GM19239 (cell line): ENCODE data around the gene RORB.

Experiments
- DNase-seq: peaks from one replicate; pipeline ENCODE4 v3.0.0; 2011; ENCODE audit warnings: low spot score; ENCODE audit not compliant: insufficient read length
- FAIRE-seq: peaks from 2 replicates; lab custom pipeline; 2011; peaks lifted over from hg19 to GRCh38; lab: Jason Lieb, UNC

Gene RORB

GRCh38 chr9:74683322-74683721 lies 186.2 kb downstream of the RORB start:
- no peak for DNase-seq
- FAIRE-seq = no peak

- no peak for FAIRE-seq
- no peak for DNase-seq
Measured at GRCh38 chr9:74691058-74691457, 193.9 kb downstream of the RORB start.

GRCh38 chr9:74696520-74696919 lies 199.4 kb downstream of the RORB start:
- no peak for FAIRE-seq

DNA sequence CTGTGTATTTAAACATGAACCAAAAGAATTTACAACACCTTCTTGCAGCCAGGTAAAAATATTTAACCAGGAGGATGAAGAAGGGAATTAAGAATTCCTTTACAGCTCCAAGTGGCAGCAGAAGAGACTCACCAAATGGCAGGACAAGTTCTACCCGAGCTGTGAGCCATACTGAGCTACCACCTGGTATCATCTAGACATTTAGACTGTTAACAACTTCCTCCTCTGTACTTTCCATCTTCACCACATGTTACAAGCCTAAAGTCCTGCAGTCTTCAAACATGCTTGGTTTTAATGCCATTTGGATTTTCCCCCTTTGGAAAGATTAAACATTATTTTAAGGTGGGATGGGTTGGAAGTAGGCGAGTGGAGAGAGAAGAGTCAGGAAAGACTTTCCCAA lies 200.4 kb downstream of the RORB start:
- no peak for FAIRE-seq
- DNase-seq = no peak

More at GRCh38 chr9:74696520-74696919, 199.4 kb downstream of the RORB start:
- DNase-seq = no peak

- FAIRE-seq (no peak), DNase-seq (no peak)
Measured at GRCh38 chr9:74711341-74711740, 214.2 kb downstream of the RORB start.

DNA sequence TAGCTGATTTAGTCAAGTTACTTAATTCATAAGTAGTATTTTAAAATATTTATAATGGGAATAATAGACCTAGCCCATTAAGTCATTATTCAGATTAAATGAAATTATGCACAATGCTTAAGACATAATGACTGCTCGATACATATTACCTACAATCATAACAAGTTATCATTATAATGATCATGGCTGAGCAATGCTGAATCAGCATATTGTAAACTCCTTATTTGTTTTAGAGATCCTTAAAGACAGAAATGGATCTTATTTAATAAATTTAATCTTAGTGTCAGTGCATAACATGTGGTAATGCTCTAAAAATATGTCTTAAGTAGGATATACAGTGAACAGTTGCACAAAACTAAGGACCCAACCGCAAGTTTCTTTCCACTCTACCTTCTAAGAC lies 221.6 kb downstream of the RORB start:
- FAIRE-seq (no peak), DNase-seq (no peak)

- no peak for DNase-seq
- FAIRE-seq = no peak
Measured at GRCh38 chr9:74719306-74719705, 222.2 kb downstream of the RORB start.

DNA sequence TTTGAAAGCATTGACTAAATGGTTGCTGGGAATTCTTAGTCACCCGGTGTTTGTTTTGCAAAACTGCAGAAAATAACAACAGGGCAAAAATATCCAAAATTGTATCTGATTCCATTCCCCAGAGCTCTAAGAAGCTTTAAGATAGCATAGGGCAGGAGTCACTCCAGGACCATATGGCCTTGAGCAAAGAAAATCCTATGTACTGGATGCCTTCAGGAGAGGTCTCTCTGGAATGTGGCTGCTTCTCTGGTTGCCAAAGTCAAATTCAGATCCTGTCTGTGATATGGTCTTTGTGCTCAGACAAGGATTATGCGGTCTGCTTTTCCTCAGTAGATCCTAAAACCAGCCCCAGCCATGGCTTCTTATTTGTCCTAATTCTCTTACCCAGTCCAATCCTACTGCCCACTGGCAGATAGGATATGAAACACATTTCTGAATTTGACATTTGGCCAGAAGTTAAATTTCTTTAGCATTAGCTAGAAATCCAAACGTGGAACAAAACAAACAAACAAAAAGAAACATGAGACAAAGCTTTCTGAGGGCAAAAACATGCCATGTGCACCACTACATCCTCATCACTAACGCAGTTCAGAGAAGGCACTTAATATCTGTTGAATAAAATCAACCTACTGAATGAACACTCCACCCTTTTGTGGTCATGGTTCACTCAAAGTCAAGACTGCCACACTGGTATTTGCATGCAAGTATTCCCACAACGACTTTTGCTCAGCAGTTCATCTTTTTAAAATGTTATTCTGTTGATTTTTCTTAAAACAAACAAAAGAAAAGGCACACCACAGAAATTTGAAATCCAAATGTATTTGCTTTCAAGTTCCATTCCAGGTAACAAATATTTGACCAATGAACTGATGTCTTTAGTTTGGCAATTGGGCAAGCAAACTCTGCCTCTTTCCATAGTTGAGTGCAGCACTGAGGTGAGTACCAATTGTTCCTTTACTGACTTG lies 224.8 kb downstream of the RORB start:
- DNase-seq = no peak
- FAIRE-seq = no peak

DNA sequence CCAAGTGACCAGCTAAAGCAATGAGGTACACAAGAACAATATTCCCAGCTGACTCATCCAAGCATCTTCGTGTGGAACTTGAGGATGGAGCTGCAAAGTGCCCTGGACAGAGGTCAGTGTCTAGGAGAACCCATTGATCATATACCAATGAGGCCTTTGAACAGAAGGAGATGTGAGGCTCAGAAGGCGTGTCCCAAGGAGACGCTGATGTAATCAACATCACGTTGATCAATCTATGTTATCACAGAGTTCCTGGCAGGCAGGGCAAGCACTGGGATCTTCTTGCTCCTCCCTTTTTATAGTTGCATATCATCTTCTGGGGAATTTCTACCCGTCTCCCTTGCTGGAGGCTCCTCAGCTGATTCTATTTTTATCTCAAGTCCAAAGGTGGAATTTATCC lies 227.2 kb downstream of the RORB start:
- DNase-seq (no peak), FAIRE-seq (no peak)

- no peak for FAIRE-seq
- DNase-seq = no peak
Measured at GRCh38 chr9:74726581-74726980, 229.4 kb downstream of the RORB start.

DNA sequence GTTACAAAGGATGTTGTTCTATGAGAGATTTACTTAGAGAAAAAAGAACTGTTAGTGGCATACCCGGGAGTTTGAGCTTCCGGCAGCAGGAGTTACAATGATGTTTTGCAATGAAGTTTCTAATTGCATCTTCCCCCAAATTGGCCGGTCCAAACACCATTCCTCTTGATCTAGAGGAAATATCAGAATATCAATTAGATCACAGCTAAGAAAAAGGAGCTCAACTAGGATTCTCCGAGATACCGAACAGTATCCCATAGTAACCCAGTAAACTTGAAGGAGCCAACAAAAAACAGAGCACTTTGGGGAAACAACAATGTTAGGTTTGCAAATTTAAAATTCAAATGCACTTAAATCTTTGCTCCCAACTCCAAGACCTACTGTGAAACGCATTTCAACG lies 231.0 kb downstream of the RORB start:
- no peak for DNase-seq
- no peak for FAIRE-seq

GRCh38 chr9:74729136-74729695 lies 232.1 kb downstream of the RORB start:
- FAIRE-seq = no peak
- no peak for DNase-seq

DNA sequence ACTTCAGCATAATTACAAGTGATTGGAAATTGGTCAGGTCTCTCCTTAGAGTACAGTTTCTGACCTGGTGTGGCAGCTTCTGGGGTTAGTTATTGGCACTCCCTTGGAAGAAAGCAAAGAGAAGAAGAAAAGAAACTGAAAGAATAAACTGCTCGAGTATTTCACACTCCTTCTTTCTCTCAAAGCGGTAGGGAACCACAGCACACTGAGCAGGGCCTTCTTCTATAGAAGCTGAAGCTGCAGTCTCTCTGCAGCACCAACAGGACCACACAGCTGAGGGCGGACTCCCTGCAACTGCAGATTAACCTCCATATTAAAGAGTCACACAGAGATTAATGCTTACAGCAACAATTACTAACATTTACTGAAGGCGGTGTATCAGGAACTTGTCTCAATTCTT lies 238.6 kb downstream of the RORB start:
- no peak for FAIRE-seq

DNA sequence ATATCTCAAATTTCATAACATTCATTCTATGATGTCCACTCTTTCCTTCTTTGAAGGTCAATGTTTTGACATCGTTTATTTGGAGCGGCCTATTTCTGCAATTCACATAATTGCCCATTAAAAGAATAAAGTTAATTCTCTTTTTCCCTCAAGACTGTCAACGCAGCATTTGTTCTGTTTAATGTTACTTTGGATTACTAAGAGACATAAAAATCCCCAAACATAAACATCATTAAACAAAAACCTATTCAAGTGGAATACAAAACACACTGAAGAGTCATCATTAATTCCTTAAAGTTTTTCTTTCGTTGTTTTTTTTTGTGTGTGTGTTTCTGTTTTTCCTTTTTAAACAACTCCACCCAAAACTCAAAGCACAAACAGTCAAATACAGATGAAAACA lies 239.5 kb downstream of the RORB start:
- no peak for FAIRE-seq

More for the DNA sequence above, 238.6 kb downstream of the RORB start:
- DNase-seq = no peak

GRCh38 chr9:74742191-74742790 lies 245.2 kb downstream of the RORB start:
- FAIRE-seq (no peak), DNase-seq (no peak)

More for the DNA sequence above, 239.5 kb downstream of the RORB start:
- no peak for DNase-seq
